DOHH2 (cell line): ENCODE results near the gene DENR.
"Not testable (repeated sequence)": the region's sequence is repeated elsewhere in the genome, so short reads cannot be mapped to it uniquely, and the experiment has no call there.

Experiments
- H3F3A ChIP-seq: fragments of 200-600 bp; sonication (generic), shearing (Covaris generic); 2 replicates; pipeline ENCODE4 v1.6.0; 2016; ENCODE audit warnings: antibody characterized with exemption, mild to moderate bottlenecking; ENCODE audit not compliant: control insufficient read depth, insufficient read depth
- H3K27ac ChIP-seq: fragments of 200-600 bp; sonication (generic); 2 replicates; pipeline ENCODE4 v1.5.1; 2014; ENCODE audit warnings: low read depth, mild to moderate bottlenecking, low read length, moderate library complexity
- H3K27me3 ChIP-seq: fragments of 200-600 bp; sonication (generic); 2 replicates; pipeline ENCODE4 v1.6.1; 2014; ENCODE audit warnings: mild to moderate bottlenecking, low read length, mixed read lengths; ENCODE audit not compliant: control insufficient read depth
- H3K36me3 ChIP-seq: fragments of 200-600 bp; sonication (generic); 2 replicates; pipeline ENCODE4 v1.6.1; 2014; ENCODE audit warnings: mild to moderate bottlenecking, low read length, moderate library complexity, mixed read lengths; ENCODE audit not compliant: control insufficient read depth
- H3K4me1 ChIP-seq: fragments of 200-600 bp; sonication (generic); 2 replicates; pipeline ENCODE4 v1.6.1; 2014; ENCODE audit warnings: mild to moderate bottlenecking, low read length, mixed read lengths; ENCODE audit not compliant: control insufficient read depth
- H3K4me2 ChIP-seq: fragments of 200-600 bp; sonication (generic); 2 replicates; pipeline ENCODE4 v1.6.0; 2014; ENCODE audit warnings: mild to moderate bottlenecking, low read length, moderate library complexity
- H3K4me3 ChIP-seq: fragments of 200-600 bp; sonication (generic); 2 replicates; pipeline ENCODE4 v1.5.1; 2014; ENCODE audit warnings: mild to moderate bottlenecking, low read length, mixed read lengths
- H3K79me2 ChIP-seq: fragments of 200-600 bp; sonication (generic); 2 replicates; pipeline ENCODE4 v1.6.1; 2014; ENCODE audit warnings: mild to moderate bottlenecking, low read length, mixed read lengths; ENCODE audit not compliant: control insufficient read depth
- H3K9me2 ChIP-seq: fragments of 200-600 bp; sonication (generic); replicated peaks from 2 replicates; pipeline ENCODE4 v1.6.1; 2014; ENCODE audit warnings: mild to moderate bottlenecking, low read length, mixed read lengths; ENCODE audit not compliant: control insufficient read depth
- H3K9me3 ChIP-seq: fragments of 200-600 bp; sonication (generic); 2 replicates; pipeline ENCODE4 v1.6.1; 2014; ENCODE audit warnings: antibody characterized with exemption, low read length, mixed read lengths; ENCODE audit not compliant: control insufficient read depth, insufficient read depth
- H4K20me1 ChIP-seq: fragments of 200-600 bp; sonication (generic); 2 replicates; pipeline ENCODE4 v1.6.0; 2014; ENCODE audit warnings: low read depth, mild to moderate bottlenecking, antibody characterized with exemption, low read length, moderate library complexity; ENCODE audit not compliant: control insufficient read depth, insufficient read depth
- CTCF ChIP-seq: fragments of 200-600 bp; sonication (generic); IDR thresholded peaks from one replicate; pipeline ENCODE4 v1.5.1; 2014; ENCODE audit warnings: antibody characterized with exemption, mild to moderate bottlenecking, low read depth, low read length; ENCODE audit not compliant: poor library complexity, severe bottlenecking
- EZH2phosphoT487 ChIP-seq: fragments of 200-600 bp; sonication (generic); IDR thresholded peaks from 2 replicates; pipeline ENCODE4 v1.6.1; 2017; ENCODE audit warnings: borderline replicate concordance, mild to moderate bottlenecking, antibody characterized with exemption, low read length, moderate library complexity, mixed read lengths

The DENR gene

GRCh38 chr12:122799641-122800243, 47.1 kb downstream of the DENR start:
- Histone ChIP-seq H3K9me3 (no peaks in the 10 kb centered on the region), H3K27me3 (no peaks in the 10 kb centered on the region), H3K4me1 (no peaks in the 10 kb centered on the region; the same call in 1 of the 2 replicates), H3K27ac (no peak overlapping the region), H3K9me2 (no peaks in the 10 kb centered on the region), H4K20me1 (no peaks in the 10 kb centered on the region), H3K79me2 (no peaks in the 10 kb centered on the region), H3K4me2 (no peak overlapping the region), H3F3A (peaks cover 3% of the 10 kb centered on the region; the same call in 1 of the 2 replicates), H3K4me3 (no peak overlapping the region), H3K36me3 (no peaks in the 10 kb centered on the region)
- no peak for TF ChIP-seq EZH2phosphoT487
- no peak for TF ChIP-seq CTCF

DNA sequence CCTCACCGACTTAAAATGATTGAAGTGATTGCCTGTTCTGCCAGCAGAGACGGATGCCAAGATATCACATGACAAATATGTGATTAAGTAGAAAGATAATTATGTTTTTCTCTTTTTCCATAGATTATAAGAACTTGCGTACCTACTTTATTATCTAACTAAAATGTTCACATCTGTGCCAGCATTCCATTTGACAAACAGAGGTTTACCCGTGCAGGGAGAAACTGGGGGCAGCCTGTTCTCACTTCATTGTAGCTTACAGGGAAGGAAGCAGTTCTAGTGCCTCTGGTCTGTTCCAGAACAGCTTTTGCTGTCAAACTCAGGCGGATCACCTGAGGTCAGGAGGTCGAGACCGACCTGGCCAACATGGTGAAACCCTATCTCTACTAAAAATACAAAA, 51.3 kb downstream of the DENR start:
- no peaks in the 10 kb centered on the region for H4K20me1 ChIP-seq
- H3K9me3 ChIP-seq: no peaks in the 10 kb centered on the region
- H3K36me3 ChIP-seq: no peaks in the 10 kb centered on the region
- H3F3A ChIP-seq: peaks cover 3% of the 10 kb centered on the region; the same call in 1 of the 2 replicates
- no peak overlapping the region for H3K4me2 ChIP-seq
- no peak overlapping the region for H3K4me3 ChIP-seq
- TF ChIP-seq CTCF: no peak
- no peak for TF ChIP-seq EZH2phosphoT487
- H3K27ac ChIP-seq: no peak overlapping the region
- no peaks in the 10 kb centered on the region for H3K9me2 ChIP-seq
- peaks cover 7% of the 10 kb centered on the region for H3K4me1 ChIP-seq
- H3K79me2 ChIP-seq: no peaks in the 10 kb centered on the region
- no peaks in the 10 kb centered on the region for H3K27me3 ChIP-seq

GRCh38 chr12:122804957-122805356, 52.3 kb downstream of the DENR start:
- peaks cover 12% of the 10 kb centered on the region for H3K4me1 ChIP-seq
- not testable (repeated sequence) for H3K36me3 ChIP-seq, H4K20me1 ChIP-seq, H3K79me2 ChIP-seq, H3F3A ChIP-seq, H3K9me2 ChIP-seq, H3K27ac ChIP-seq, H3K9me3 ChIP-seq, H3K4me3 ChIP-seq, H3K4me2 ChIP-seq, H3K27me3 ChIP-seq

DNA sequence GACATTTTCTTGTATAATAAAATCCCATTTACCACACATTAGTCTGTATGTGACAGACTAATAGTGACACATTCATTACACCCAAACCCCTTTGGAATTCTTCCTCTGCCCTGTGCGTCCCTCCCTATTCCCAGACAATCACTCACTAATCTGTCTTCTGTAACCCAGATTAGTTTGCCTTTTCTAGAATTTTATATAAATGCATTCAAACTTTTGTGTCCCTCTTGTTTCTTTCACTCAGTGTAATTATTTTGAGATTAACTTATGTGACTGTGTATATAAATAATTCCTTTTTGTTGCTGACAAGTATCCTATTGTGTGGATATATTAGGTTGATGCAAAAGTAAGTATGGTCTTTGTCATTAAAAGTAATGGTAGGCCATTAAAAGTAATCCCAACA, 55.0 kb downstream of the DENR start:
- Histone ChIP-seq H3K27me3 (no peaks in the 10 kb centered on the region), H3K9me3 (no peaks in the 10 kb centered on the region), H3K4me3 (no peak overlapping the region), H3F3A (peaks cover 7% of the 10 kb centered on the region; the same call in 1 of the 2 replicates), H3K36me3 (no peaks in the 10 kb centered on the region), H3K79me2 (no peaks in the 10 kb centered on the region), H3K4me1 (peaks cover 12% of the 10 kb centered on the region), H4K20me1 (no peaks in the 10 kb centered on the region), H3K27ac (no peak overlapping the region), H3K4me2 (no peak overlapping the region), H3K9me2 (no peaks in the 10 kb centered on the region)
- TF ChIP-seq EZH2phosphoT487 (no peak), CTCF (no peak)
